K562 (cell line): ENCODE measurements around the gene KRT71.

ENCODE experiments used
- EP300 ChIP-seq: IDR thresholded peaks from 2 replicates; pipeline ENCODE4 v1.6.1; 2012; ENCODE audit warnings: low read length, improper control_type of control experiment
- FOXJ3 ChIP-seq: sonication (generic); formaldehyde crosslinking; IDR thresholded peaks from 2 replicates; pipeline ENCODE4 v1.4.0; 2020; ENCODE audit warnings: mild to moderate bottlenecking, missing genetic modification reagents
- GABPA ChIP-seq: fragments of 200-800 bp; sonication (Bioruptor generic); conservative IDR thresholded peaks from 2 replicates; pipeline ENCODE4 v1.6.1; 2016; ENCODE audit warnings: low read depth, missing genetic modification characterization, missing compliant biosample characterization
- MCM3 ChIP-seq: fragments of 450-650 bp; IDR thresholded peaks from 2 replicates; pipeline ENCODE4 v1.6.1; 2016
- SETDB1 ChIP-seq: IDR thresholded peaks from one replicate; pipeline ENCODE4 v1.6.1; 2012; ENCODE audit warnings: low read length, control low read depth, inconsistent platforms
- SIN3A ChIP-seq, 2 experiments: fragments of 150-350 bp in 1 of 2; IDR thresholded peaks; 2 replicates each; pipeline ENCODE4 v1.6.1; 2011 to 2016; ENCODE audit warnings: borderline replicate concordance in 2 of 2, low read depth in 2 of 2, low read length in 2 of 2, mild to moderate bottlenecking in 2 of 2, moderate library complexity in 2 of 2; ENCODE audit not compliant: control insufficient read depth in 1 of 2
- SMC3 ChIP-seq: conservative IDR thresholded peaks from 2 replicates; pipeline ENCODE4 v1.6.1; 2011; ENCODE audit warnings: low read depth, low read length, improper control_type of control experiment; ENCODE audit not compliant: insufficient read depth
- ZBTB7A ChIP-seq: IDR thresholded peaks from 2 replicates; pipeline ENCODE4 v1.6.1; 2011; ENCODE audit warnings: low read depth, mild to moderate bottlenecking, low read length, moderate library complexity, borderline replicate concordance; ENCODE audit not compliant: control insufficient read depth
- ZEB2 ChIP-seq: fragments of 450-650 bp; IDR thresholded peaks from 2 replicates; pipeline ENCODE4 v1.6.1; 2016
- ZNF121 ChIP-seq: sonication (generic); formaldehyde crosslinking; conservative IDR thresholded peaks from 2 replicates; pipeline ENCODE4 v1.8.0; 2022; ENCODE audit warnings: missing genetic modification reagents
- TF ChIP-seq, protein P1 (sequence below), 3 experiments: IDR thresholded peaks in 2 of 3; conservative IDR thresholded peaks in 1 of 3; 2 replicates each; pipeline ENCODE4 v1.5.1; 2011 to 2012; ENCODE audit warnings: low read length in 3 of 3, mild to moderate bottlenecking in 3 of 3, control low read depth in 2 of 3, improper control_type of control experiment in 1 of 3, inconsistent platforms in 1 of 3, low read depth in 1 of 3, mixed read lengths in 1 of 3, moderate library complexity in 1 of 3; ENCODE audit not compliant: insufficient read depth in 2 of 3
- TF ChIP-seq, protein P2 (sequence below): fragments of 450-650 bp; IDR thresholded peaks from 2 replicates; pipeline ENCODE4 v1.6.1; 2016
- TF ChIP-seq, protein P3 (sequence below), 2 experiments: fragments of 450-650 bp in 1 of 2; sonication (generic) in 1 of 2; formaldehyde crosslinking in 1 of 2; IDR thresholded peaks; 2 replicates each; pipeline versions ENCODE4 v1.7.1 to v1.9.0; 2016 to 2022; ENCODE audit warnings: inconsistent platforms in 1 of 2, mild to moderate bottlenecking in 1 of 2, missing genetic modification reagents in 1 of 2

DNA sequence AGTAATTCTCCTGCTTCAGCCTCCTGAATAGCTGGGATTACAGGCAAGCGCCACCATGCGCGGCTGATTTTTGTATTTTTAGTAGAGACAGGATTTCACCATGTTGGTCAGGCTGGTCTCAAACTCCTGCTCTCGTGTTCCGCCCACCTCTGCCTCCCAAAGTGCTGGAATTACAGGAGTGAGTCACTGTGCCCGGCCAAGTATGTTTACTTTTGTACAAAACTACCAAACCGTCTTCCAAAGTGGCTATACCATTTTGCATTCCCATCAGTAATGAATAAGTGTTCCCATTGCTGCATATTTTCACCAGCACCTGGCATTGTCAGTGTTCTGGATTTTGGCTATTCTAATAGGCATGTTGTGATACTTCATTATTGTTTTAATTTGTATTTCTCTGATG, 51.5 kb downstream of the KRT71 start:
- TF ChIP-seq, protein P1, sequence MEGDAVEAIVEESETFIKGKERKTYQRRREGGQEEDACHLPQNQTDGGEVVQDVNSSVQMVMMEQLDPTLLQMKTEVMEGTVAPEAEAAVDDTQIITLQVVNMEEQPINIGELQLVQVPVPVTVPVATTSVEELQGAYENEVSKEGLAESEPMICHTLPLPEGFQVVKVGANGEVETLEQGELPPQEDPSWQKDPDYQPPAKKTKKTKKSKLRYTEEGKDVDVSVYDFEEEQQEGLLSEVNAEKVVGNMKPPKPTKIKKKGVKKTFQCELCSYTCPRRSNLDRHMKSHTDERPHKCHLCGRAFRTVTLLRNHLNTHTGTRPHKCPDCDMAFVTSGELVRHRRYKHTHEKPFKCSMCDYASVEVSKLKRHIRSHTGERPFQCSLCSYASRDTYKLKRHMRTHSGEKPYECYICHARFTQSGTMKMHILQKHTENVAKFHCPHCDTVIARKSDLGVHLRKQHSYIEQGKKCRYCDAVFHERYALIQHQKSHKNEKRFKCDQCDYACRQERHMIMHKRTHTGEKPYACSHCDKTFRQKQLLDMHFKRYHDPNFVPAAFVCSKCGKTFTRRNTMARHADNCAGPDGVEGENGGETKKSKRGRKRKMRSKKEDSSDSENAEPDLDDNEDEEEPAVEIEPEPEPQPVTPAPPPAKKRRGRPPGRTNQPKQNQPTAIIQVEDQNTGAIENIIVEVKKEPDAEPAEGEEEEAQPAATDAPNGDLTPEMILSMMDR (IDR thresholded peaks at IDR 0.05 in 2 of 3, conservative IDR thresholded peaks at IDR 0.05 in 1 of 3; ENCODE audit: insufficient read depth in 2 of 3, low read depth in 1 of 3, low read length in 3 of 3) = no peak
- TF ChIP-seq MCM3 (no peak), ZEB2 (no peak), ZBTB7A (no peak), SETDB1 (no peak), SMC3 (no peak), GABPA (tag) (no peak), ZNF121 (CRISPR knock-in tag) (no peak), FOXJ3 (CRISPR knock-in tag) (no peak), SIN3A (IDR thresholded peaks at IDR 0.05; ENCODE audit: borderline replicate concordance in 2 of 2, control insufficient read depth in 1 of 2, low read depth in 2 of 2, low read length in 2 of 2) (no peak), EP300 (no peak)
- TF ChIP-seq, protein P2, sequence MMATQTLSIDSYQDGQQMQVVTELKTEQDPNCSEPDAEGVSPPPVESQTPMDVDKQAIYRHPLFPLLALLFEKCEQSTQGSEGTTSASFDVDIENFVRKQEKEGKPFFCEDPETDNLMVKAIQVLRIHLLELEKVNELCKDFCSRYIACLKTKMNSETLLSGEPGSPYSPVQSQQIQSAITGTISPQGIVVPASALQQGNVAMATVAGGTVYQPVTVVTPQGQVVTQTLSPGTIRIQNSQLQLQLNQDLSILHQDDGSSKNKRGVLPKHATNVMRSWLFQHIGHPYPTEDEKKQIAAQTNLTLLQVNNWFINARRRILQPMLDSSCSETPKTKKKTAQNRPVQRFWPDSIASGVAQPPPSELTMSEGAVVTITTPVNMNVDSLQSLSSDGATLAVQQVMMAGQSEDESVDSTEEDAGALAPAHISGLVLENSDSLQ = no peak
- TF ChIP-seq, protein P3, sequence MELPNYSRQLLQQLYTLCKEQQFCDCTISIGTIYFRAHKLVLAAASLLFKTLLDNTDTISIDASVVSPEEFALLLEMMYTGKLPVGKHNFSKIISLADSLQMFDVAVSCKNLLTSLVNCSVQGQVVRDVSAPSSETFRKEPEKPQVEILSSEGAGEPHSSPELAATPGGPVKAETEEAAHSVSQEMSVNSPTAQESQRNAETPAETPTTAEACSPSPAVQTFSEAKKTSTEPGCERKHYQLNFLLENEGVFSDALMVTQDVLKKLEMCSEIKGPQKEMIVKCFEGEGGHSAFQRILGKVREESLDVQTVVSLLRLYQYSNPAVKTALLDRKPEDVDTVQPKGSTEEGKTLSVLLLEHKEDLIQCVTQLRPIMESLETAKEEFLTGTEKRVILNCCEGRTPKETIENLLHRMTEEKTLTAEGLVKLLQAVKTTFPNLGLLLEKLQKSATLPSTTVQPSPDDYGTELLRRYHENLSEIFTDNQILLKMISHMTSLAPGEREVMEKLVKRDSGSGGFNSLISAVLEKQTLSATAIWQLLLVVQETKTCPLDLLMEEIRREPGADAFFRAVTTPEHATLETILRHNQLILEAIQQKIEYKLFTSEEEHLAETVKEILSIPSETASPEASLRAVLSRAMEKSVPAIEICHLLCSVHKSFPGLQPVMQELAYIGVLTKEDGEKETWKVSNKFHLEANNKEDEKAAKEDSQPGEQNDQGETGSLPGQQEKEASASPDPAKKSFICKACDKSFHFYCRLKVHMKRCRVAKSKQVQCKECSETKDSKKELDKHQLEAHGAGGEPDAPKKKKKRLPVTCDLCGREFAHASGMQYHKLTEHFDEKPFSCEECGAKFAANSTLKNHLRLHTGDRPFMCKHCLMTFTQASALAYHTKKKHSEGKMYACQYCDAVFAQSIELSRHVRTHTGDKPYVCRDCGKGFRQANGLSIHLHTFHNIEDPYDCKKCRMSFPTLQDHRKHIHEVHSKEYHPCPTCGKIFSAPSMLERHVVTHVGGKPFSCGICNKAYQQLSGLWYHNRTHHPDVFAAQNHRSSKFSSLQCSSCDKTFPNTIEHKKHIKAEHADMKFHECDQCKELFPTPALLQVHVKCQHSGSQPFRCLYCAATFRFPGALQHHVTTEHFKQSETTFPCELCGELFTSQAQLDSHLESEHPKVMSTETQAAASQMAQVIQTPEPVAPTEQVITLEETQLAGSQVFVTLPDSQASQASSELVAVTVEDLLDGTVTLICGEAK (IDR thresholded peaks at IDR 0.05) = no peak
- TF ChIP-seq, protein P3 (CRISPR knock-in tag; IDR thresholded peaks at IDR 0.05) = no peak
